NCI-H187 (cell line): ENCODE measurements around the gene MPHOSPH6.
A peak's percentile ranks its signal among the peaks of the same experiment; 100 is the strongest.
"Not testable (repeated sequence)": the region's sequence is repeated elsewhere in the genome, so short reads cannot be mapped to it uniquely, and the experiment has no call there.

Experiments
- DNase-seq, 2 experiments: peaks; one replicate each; lab custom pipeline; 2025; lab: John Stamatoyannopoulos, UW

The MPHOSPH6 gene

GRCh38 chr16:82175627-82176026 is 5.6 kb upstream of the MPHOSPH6 start:
- no peak for DNase-seq

- no peak for DNase-seq
Observed at GRCh38 chr16:82167670-82168069, 2.4 kb downstream of the MPHOSPH6 start.

- no peak for DNase-seq
Observed at GRCh38 chr16:82160226-82160625, 9.8 kb downstream of the MPHOSPH6 start.

- no peak for DNase-seq
Observed at GRCh38 chr16:82157836-82158235, 12.2 kb downstream of the MPHOSPH6 start.

DNA sequence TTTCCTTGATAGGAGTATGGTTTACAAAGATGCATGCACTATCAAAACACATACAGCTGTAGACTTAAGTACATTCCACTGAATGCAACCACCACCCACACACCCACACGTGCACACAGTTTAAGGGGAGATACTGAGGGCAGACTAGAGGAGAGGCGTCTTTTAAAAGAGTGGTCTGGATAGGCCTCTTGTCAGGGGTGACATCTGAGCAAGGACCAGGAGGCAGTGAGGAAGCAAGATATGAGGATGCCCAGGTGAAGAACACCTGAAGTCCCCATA is 12.6 kb downstream of the MPHOSPH6 start:
- DNase-seq, result no peak

- no peak for DNase-seq
Observed at GRCh38 chr16:82156761-82157533, 13.1 kb downstream of the MPHOSPH6 start.

- no peak for DNase-seq
Observed at GRCh38 chr16:82152641-82153112, 17.3 kb downstream of the MPHOSPH6 start.

DNA sequence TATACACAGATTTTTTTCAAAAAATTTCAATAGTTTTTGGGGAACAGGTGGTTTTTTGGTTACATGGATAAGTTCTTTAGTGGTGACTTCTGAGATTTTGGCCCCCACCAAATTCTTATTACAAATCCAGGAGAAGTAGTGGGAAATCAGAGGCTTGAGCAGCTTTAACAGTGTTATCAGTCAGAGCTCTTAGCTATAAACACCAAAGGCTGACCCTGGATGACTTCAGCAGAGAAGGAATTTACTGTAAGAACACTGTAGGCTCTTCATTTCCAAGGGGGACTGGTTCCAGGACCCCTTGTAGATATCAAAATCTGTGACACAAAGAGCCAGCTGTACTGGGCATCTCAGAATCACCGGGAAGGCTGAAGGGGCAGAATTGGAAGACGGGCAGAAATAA is 17.8 kb downstream of the MPHOSPH6 start:
- DNase-seq, result no peak

DNA sequence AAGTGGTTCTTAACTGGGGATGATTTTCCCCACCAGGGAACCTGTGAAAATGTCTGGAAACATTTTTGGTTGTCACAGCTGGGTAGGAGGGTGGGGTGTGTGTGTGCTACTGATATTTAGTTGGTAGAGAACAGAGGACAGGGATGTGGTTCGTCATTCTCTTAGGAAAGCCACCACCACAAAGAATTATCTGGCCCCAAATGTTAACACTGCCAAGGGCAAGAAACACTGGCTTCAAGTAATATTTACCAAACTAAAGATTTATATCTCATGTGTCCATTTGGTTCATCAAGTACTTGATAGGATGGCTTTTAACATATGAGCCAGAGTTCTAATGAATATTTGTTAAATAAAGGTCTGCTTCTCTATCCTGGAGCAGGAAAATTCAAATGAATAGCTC is 19.5 kb downstream of the MPHOSPH6 start:
- no peak for DNase-seq

DNA sequence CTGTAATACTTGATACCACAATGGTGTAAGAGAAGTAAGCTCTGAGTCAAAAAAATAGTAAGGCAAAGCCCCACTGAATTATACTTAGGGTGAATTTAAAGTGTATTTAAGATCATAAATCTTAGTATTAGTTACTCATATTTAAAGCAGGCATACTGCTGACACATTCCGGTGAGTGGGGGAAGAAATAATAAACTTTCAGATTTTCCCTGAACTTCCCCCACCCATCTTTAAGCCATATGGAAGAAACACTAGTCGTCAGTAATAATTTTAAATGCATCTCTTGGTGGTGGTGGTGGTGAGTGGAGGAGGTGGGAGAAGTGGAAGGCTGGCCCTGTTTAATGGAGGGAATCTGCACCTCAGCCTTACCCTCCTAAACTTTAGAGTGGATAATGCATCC is 20.5 kb downstream of the MPHOSPH6 start:
- no peak for DNase-seq

- DNase-seq, result no peak
Observed at GRCh38 chr16:82147546-82147945, 22.5 kb downstream of the MPHOSPH6 start.

GRCh38 chr16:82146957-82147356 is 23.1 kb downstream of the MPHOSPH6 start:
- no peak for DNase-seq

GRCh38 chr16:82146556-82146955 is 23.5 kb downstream of the MPHOSPH6 start:
- DNase-seq, result no peak

DNA sequence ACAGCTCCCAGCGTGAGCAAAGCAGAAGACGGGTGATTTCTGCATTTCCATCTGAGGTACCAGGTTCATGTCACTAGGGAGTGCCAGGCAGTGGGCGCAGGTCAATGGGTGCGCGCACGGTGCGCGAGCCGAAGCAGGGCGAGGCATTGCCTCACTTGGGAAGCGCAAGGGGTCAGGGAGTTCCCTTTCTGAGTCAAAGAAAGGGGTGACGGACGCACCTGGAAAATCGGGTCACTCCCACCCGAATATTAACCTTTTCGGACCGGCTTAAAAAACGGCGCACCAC is 30.8 kb downstream of the MPHOSPH6 start:
- DNase-seq, result not testable (repeated sequence)

DNA sequence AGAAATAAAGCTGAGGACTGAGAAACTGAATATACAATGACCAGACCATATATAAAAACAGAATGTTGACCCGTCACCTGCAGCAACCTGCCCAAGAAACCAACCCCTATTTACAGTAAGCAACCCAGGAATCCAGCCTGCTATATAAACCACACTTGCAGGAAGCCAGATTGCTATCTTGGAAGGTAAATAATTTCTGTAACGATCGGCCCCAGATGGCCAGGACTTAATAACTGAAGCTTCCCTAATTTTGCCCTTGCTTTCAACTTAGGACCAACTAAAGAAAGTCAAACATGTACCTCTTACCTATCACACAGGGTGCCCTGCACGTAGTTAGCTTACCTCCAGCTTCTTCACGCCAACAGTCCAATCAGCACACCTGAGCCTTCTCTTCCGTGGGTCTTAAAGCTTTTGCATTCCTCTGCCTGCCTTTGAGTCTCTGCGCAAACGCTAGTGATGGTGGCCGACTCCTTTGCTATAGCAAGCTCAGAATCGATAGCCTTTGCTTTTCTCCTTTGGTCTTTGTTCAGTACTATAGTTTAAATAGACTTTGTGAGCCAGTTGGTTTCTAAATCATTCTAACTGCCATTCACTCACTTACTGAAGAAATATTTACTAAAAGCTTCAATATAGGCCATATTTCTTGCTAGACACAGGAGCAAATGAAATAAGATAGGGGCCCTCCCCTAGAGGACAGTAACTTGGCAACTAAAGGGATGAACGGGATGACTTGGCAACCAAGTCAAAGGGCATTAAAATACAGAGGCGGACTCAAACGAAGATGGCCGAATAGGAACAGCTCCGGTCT is 31.3 kb downstream of the MPHOSPH6 start:
- no peak for DNase-seq

DNA sequence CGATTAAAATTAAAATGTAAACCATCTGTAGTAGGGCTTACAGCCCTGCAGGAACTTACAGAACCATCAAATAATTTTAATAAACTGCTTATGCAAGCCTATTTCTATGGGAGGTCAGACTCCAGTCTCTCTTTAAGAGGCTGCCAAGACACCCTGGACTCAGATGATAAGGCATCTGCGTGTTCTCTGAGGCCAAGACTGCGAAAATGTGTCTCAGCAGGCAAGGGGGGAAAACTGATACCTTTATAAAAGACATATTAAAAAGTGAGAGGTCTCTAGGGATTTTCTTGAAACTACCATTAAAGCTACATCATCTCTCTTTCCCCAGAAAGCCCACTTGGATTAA is 32.2 kb downstream of the MPHOSPH6 start:
- DNase-seq, result no peak

GRCh38 chr16:82136956-82137821 is 32.8 kb downstream of the MPHOSPH6 start:
- no peak for DNase-seq

DNA sequence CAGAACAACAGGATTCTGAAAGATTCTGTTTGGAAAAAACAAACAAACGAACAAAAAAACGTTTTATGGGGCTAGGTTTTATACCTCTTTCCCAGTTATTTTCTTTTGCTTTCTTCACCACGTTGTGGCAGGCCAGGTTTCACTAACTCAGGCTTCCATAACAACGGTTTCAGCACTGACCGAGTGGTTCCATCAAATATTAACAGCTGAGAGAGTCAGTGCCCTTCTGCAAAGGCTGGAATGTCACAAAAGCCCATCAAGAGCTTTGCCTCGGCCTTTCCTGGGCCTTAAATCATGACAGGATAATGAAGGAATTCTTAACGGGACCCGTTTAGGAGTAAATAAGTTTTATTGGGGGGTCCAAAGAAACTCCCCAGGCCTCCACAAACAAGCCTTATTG is 34.2 kb downstream of the MPHOSPH6 start:
- DNase-seq, result no peak

GRCh38 chr16:82134846-82135245 is 35.2 kb downstream of the MPHOSPH6 start:
- DNase-seq, result no peak

DNA sequence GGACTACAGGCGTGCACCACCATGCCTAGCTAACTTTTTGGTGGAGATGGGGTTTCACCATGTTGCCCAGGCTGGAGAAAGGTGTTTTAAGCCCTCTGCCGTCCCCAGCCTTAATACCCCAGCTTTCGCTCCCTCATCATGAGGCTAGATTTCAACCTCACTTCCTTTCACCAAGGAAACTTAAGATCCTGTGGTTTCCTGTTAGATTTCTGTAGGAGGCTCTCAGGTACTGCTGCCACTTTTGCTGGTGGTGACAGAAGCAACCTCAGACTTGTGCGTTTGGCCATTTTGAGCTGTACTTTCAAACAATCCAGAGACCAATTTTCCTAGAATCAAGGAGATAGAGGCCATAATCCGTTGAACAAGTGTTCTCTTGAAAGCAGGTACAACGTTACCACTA is 36.2 kb downstream of the MPHOSPH6 start:
- DNase-seq, result no peak

GRCh38 chr16:82129881-82130280 is 40.1 kb downstream of the MPHOSPH6 start:
- no peak for DNase-seq

- DNase-seq, result no peak
Observed at GRCh38 chr16:82124651-82125050, 45.4 kb downstream of the MPHOSPH6 start.

GRCh38 chr16:82119405-82119804 is 50.6 kb downstream of the MPHOSPH6 start:
- DNase-seq, result peak; percentile 3 to 19
